Measurements from ENCODE around the gene SUN5.
"Not testable (repeated sequence)": the region's sequence is repeated elsewhere in the genome, so short reads cannot be mapped to it uniquely, and the experiment has no call there.

SUN5 gene

DNA sequence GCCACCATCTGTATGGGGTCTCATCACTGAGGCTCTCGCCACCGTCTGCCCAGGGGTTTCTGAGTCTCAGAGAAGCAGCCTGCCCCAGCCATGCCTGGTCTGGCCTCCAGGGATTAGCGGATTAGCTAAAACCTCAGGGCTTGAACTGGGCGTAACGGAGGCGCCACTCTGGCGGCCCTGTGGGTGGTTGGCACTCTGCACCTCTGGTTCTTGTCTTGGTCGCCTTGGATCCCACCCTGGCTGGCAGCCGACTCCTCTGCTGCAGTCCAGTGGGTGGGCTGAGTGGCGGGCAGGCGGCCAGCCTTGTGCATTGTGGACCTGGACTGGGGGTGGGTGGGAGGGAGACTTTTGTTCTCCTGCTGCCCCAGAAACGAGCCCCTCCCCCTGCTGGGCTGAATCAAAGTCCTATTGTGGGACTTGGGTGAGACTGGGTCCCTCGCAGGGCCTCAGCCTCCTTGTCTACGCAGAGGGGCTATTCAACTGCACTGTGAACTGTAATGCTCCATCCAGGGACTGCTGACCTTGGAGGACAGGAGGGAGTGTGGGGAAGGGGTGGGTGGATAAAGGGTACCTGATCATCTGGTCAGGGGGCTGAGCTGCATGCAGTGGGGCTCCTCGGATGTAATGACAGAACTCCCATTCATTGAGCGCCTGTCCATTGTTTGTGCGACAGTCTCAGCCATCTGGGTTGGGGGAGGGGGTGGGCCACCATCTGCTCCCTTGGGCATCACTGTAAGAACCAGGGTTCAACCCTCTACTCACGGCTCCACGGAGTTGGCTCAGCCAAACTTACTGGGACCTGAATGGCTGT, 23.9 kb downstream of the SUN5 start:
- Mint-ChIP-seq H3K27ac (no peak overlapping the region), H3K27me3 (no peaks in the 10 kb centered on the region), H3K4me3 (no peak overlapping the region), H3K36me3 (peaks cover 2% of the 10 kb centered on the region), H3K9me3 (no peaks in the 10 kb centered on the region), H3K4me1 (peaks cover 50% of the 10 kb centered on the region)

DNA sequence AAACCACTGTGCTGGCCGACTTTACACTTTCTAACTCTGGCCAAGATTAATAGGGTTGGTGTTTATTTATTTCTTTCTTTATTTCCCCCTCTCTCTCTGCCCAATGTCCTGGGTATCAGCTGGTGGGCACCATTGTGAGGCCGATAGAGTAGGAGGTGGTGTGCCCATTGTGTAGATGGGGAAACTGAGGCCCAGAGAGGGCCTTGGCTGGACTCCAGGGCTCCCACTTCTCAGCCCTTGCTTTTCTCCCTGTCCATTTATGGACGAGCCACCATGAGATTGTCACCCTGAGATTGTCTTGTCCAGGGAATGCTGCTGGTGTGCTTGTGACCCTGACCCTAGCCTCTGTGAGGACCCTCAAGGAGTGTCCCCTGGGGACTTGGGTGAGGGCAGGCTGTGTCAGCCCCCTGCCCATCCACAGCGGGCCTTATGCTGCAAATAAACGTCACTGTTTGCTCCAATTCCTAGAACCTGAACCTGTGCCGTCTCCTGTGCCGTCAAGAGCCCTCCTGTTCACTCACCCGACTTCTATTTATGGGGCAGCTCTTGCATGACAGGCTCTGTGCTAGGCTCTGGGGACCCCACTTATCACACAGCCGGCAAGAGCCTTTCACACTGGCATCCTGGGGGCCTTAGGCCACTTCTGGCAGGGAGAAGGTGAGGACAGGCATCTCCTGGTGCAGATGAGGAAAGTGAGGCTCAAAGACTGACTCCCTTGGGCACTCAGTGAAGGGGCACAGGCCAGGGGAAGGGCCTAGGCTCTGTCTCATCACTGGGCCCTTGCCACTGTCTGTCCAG, 24.8 kb downstream of the SUN5 start:
- Mint-ChIP-seq H3K36me3 (peaks cover 2% of the 10 kb centered on the region), H3K9me3 (no peaks in the 10 kb centered on the region), H3K4me3 (no peak overlapping the region), H3K4me1 (peaks cover 47% of the 10 kb centered on the region), H3K27ac (peak overlapping the region; percentile 46), H3K27me3 (no peaks in the 10 kb centered on the region)

DNA sequence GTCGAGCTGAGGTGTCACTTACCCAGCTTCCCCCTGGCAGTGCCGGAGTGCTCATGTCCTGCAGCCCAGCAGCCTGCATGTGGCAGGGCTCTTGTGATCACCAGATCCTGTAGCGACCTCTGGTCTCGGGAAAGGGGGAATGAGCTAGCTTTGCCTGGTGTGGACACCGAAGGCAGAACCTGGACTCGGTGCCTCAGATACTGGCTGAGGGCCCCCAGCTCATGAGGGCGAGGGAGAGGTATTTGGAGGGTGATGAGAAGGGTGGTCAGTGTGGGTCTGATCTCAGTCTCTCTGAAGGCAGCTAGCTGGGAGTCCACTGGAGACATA, 26.3 kb downstream of the SUN5 start:
- Mint-ChIP-seq H3K4me3 (no peak overlapping the region), H3K27me3 (no peaks in the 10 kb centered on the region), H3K36me3 (peaks cover 2% of the 10 kb centered on the region), H3K4me1 (peaks cover 35% of the 10 kb centered on the region), H3K9me3 (no peaks in the 10 kb centered on the region), H3K27ac (peak overlapping the region; percentile 65)

DNA sequence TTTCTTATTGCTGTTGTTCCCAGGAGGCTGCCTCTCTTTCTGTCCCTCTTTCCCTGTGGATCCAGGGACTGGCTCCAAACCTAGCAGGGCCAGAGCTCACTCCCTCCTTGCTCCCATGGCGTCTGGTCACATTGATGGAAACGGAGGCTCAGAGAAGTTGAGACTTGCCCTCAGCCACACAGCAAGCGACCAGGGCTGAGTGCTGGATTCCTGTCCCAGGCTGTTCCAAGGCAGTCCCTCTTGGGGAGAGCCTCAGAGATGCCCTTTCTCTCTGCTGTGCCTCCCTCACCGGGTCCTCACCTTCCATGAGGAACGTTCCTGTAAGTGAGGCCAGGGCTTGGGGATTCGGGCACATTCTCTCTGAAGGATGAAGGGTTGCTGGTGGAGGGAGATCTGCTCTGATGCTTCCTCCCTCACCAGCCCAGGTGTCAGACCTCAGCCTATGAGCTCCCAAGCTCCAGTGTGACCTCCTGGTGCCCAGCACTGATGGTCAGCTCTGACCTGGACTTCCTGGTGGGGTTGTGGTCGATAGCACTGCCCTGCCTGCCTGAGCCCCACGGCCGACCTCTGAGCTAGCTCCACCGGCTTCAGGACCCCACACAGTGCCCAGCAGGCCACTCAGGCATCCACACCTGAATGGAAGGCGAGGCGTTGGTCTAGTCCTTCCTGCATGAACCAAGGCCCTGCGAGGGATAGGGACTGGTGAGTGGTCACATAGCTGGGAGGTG, 26.8 kb downstream of the SUN5 start:
- Mint-ChIP-seq H3K4me1 (peaks cover 32% of the 10 kb centered on the region), H3K27me3 (no peaks in the 10 kb centered on the region), H3K36me3 (peaks cover 2% of the 10 kb centered on the region), H3K9me3 (no peaks in the 10 kb centered on the region), H3K27ac (peak overlapping the region; percentile 65), H3K4me3 (no peak overlapping the region)

DNA sequence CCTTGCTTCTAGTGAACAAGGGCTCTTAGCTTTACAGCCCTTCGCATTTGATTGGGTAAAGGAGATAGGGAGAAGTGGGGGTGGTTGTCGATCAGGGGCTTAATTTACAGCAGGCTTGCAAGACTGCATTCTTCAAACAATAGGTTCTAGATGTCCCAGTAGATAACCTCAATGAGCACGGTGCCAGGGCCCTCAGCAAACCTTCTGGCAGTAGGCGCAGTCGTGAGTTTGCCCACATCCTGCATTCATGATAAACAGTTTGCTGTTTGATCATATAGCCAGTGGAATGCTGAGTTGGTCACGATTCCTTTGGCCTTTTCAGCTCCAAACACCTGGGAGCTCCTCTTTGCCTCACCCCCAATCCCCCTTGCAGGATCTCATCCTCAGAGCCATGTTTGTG, 27.5 kb downstream of the SUN5 start:
- Mint-ChIP-seq H3K36me3 (peaks cover 2% of the 10 kb centered on the region), H3K27me3 (no peaks in the 10 kb centered on the region), H3K4me3 (no peak overlapping the region), H3K27ac (peak overlapping the region; percentile 69), H3K9me3 (no peaks in the 10 kb centered on the region), H3K4me1 (peaks cover 27% of the 10 kb centered on the region)

DNA sequence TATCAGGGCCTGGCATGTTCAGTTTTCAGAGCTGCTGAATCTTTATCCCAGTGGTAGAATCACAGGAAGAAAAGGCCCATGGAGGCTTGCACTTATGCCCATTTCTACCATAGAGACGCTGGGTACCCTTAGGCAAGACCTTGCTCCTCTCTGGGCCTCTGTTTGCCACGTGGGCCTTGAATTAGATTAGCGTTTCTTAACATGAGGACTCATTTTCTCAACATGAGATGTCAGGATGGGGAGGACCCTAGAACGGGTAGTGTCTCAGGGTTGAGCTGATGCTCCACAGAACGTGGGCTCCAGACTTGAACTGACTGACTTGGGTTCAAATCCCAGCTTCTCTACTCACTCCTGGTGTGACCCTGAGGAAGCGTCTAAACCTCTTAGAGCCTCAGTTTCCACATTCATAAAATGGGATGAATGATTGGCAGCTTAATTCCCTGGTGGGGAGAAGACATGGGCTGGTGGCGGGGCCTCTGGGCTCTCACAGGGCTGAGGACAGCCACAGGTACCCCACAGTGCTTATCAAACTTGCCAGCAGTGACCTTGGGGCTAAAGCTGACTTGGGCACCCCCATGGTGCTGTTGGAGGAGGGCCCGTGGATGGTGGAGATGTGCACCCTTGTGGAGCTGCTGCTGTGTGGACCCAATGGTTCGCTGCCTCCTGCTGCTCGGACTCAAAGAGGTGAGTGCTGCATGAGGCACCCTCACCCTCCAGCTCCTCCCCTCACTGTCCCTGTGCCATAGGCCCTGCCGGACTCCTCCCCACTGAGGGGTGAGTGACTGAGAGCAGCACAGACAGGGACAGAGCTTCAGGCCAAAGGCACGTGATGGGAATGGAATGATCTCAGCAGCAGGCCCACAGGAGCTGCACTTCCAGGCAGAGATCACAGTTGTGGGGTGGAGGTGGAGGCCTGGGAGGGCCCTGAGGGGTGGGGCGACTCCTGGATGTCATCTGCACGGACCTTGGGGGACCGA, 28.2 kb downstream of the SUN5 start:
- Mint-ChIP-seq H3K27me3 (no peaks in the 10 kb centered on the region), H3K27ac (peak overlapping the region; percentile 69), H3K4me3 (peak overlapping the region; percentile 8), H3K36me3 (peaks cover 2% of the 10 kb centered on the region), H3K9me3 (no peaks in the 10 kb centered on the region), H3K4me1 (peaks cover 23% of the 10 kb centered on the region)

DNA sequence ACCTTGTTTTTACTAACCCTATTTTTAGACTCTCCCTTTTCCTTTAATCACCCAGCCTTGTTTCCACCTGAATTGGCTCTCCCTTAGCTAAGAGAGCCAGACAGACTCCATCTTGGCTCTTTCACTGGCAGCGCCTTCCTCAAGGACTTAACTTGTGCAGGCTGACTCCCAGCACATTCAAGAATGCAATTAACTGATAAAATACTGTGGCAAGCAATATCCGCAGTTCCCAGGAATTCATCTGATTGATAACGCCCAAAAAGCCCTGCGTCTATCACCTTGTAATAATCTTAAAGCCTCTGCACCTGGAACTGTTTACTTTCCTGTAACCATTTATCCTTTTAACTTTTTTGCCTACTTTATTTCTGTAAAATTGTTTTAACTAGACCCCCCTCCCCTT, 29.1 kb downstream of the SUN5 start:
- Mint-ChIP-seq H3K27ac (peak overlapping the region; percentile 92), H3K4me1 (peaks cover 30% of the 10 kb centered on the region), H3K4me3 (peak overlapping the region; percentile 62)
- not testable (repeated sequence) for H3K27me3 Mint-ChIP-seq, H3K36me3 Mint-ChIP-seq, H3K9me3 Mint-ChIP-seq

DNA sequence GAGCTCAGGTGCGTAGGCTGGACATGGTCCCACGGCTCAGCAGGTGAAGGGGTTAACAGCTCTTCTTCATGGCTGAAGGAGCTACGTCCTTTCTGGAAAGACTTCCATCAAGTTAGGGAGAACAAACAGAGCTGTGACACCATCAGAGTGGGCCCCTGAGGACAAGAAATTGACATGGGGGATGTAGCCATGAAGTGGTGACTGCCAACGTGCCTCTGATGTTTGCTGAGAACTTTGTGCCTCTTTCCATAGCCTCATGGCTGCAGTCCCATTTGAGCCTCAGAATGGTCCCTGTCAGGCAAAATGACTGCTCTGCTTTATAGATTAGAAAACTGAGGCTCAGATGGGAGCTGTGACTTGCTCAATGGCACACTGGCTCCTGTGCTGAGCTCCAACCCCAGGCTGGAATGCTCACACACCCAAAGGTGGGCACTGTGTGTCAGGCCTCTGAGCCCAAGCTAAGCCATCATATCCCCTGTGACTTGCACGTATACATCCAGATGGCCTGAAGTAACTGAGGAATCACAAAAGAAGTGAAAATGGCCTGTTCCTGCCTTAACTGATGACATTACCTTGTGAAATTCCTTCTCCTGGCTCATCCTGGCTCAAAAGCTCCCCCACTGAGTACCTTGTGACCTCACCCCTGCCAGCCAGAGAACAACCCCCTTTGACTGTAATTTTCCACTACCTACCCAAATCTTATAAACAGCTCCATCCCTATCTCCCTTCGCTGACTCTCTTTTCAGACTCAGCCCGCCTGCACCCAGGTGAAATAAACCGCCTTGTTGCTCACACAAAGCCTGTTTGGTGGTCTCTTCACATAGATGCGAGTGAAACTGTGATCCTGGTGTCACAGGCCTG, 29.8 kb downstream of the SUN5 start:
- H3K27me3 Mint-ChIP-seq, H3K36me3 Mint-ChIP-seq, H3K9me3 Mint-ChIP-seq: not testable (repeated sequence)
- peaks cover 37% of the 10 kb centered on the region for H3K4me1 Mint-ChIP-seq
- peak overlapping the region; percentile 62 for H3K4me3 Mint-ChIP-seq
- peak overlapping the region; percentile 92 for H3K27ac Mint-ChIP-seq

DNA sequence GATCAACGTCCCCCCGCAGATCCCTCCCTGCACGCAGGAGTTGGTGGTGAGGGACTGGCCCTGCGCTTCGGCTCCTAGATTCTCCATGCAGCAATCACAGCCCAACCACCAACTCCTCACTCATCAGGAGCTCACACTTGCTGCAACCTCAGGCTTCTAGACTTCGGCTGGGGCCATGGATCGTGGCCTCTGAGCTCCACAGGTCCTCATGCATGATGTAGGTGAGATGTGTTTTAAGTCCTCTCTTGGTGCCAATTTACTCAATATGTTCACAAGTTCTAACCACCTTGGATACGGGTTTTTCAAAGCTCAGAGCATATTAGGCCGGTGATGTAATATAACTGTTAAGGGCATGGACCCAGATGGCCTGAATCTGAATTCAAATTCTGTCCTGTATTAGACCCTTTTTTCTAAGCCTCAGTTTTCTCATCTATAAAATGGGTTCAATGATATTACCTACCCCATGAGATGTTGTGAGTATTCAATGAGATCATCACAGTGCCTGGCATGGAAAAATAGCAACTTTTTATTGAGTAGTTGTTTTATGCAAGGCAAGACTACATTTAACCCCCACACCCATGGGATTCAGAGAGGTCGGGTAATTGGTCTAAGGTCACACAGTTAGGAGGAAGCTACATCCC, 31.0 kb downstream of the SUN5 start:
- Mint-ChIP-seq H3K36me3 (peaks cover 2% of the 10 kb centered on the region), H3K4me1 (peaks cover 42% of the 10 kb centered on the region), H3K4me3 (peak overlapping the region; percentile 69), H3K9me3 (no peaks in the 10 kb centered on the region), H3K27me3 (no peaks in the 10 kb centered on the region), H3K27ac (no peak overlapping the region)

DNA sequence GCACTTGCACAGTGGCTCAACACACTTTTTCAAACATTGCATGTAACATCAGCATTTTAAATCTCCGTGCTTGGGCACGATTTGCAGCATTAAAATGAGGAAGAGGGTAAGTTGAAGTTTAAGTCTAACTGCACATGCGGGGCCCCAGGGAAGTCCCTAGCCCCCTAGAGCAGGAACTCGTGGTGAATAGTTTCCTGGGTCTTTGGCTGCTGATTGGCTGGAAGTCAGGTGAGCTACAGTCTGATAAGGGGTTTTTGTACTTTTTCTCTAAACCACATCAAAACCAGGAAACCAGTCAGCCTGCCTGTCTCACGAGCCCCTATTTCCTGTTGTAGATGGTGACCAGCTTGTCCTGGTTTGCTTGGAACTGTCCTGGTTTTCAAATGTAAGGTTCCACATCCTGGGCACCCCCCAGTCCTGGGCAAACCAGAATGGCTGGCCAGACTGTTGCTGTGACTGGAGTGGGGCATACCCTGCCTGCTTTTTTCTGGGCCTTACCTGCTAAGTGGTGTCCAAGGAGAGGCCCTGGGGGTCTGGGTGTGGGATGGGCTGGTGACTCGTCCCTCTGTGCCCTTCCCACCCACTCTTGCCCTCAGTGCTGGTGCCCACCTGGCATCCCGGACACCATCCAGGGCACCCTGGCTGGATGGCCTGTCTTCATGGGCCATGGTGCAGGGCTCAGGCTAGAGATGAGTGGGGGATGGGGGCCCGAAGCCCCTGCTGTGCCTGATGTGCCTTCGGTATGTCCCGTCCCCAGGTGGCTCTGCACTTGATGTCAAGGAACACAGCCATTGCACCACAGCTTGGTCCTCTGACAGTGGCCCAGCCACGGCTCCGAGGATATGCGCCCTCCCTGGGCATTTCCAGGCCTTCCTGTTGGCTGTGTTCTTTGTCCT, 31.8 kb downstream of the SUN5 start:
- H3K4me3 Mint-ChIP-seq: peak overlapping the region; percentile 69
- H3K27me3 Mint-ChIP-seq: no peaks in the 10 kb centered on the region
- no peaks in the 10 kb centered on the region for H3K9me3 Mint-ChIP-seq
- H3K4me1 Mint-ChIP-seq: peaks cover 44% of the 10 kb centered on the region
- H3K27ac Mint-ChIP-seq: no peak overlapping the region
- peaks cover 2% of the 10 kb centered on the region for H3K36me3 Mint-ChIP-seq

DNA sequence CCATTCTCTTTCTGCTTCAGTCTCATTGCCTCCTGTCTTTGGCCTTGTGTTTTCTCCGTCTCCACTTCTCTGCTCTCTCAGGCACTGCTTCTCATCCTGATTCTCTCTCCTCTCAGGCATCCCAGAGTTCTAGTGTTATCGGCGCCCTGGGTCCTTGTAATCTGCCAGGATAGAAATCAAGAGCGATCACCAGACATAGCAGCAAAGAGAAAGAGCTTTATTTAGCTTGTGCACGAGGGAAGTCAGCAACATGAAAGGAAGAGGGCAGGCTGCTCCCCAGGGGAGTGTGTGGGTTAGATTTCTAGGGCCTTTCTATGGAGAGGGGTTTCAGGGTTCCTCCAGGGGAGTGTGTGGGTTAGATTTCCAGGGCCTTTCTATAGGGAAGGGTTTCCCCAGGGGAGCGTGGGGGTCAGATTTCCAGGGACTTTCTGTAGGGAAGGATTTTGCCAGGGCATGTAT, 32.5 kb downstream of the SUN5 start:
- Mint-ChIP-seq H3K4me1 (peaks cover 48% of the 10 kb centered on the region), H3K4me3 (no peak overlapping the region), H3K36me3 (peaks cover 2% of the 10 kb centered on the region), H3K27me3 (no peaks in the 10 kb centered on the region), H3K27ac (no peak overlapping the region), H3K9me3 (no peaks in the 10 kb centered on the region)

DNA sequence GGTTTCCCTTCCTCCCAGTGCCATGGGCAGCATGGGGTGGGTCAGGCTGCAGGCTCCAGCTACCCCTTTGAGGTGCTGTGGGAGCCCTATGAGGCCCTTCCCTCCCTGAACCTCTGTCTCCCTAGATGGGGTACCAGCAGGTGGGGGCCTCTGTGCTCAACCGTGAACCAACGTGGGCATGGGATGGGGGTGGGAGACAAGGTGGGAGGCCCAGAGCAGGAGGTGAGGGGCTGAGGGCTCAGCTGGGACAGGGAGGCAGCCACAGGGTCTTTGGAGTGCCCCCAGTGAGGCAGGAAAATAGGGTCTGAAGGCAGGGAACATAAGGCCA, 33.3 kb downstream of the SUN5 start:
- peaks cover 49% of the 10 kb centered on the region for H3K4me1 Mint-ChIP-seq
- no peaks in the 10 kb centered on the region for H3K9me3 Mint-ChIP-seq
- H3K27ac Mint-ChIP-seq: no peak overlapping the region
- H3K36me3 Mint-ChIP-seq: peaks cover 2% of the 10 kb centered on the region
- no peaks in the 10 kb centered on the region for H3K27me3 Mint-ChIP-seq
- H3K4me3 Mint-ChIP-seq: peak overlapping the region; percentile 24
